HepG2 (cell line): Measurements from ENCODE around the gene PDIA2.

Source experiments
- CTCF ChIP-seq: sonication (generic); formaldehyde crosslinking; IDR thresholded peaks from 2 replicates; pipeline ENCODE4 v1.5.0; 2020; ENCODE audit warnings: mild to moderate bottlenecking, missing genetic modification reagents, moderate library complexity
- MEIS1 ChIP-seq: sonication (generic); formaldehyde crosslinking; IDR thresholded peaks from 2 replicates; pipeline ENCODE4 v1.9.0; 2021; ENCODE audit warnings: mild to moderate bottlenecking, missing genetic modification reagents, moderate library complexity, borderline replicate concordance
- SKIL ChIP-seq: sonication (generic); formaldehyde crosslinking; IDR thresholded peaks from 2 replicates; pipeline ENCODE4 v1.8.0; 2022; ENCODE audit warnings: missing genetic modification reagents, mild to moderate bottlenecking, moderate library complexity, borderline replicate concordance
- ZBTB4 ChIP-seq: sonication (generic); formaldehyde crosslinking; IDR thresholded peaks from 2 replicates; pipeline ENCODE4 v1.4.0; 2020; ENCODE audit warnings: missing genetic modification reagents, mild to moderate bottlenecking, borderline replicate concordance

GRCh38 chr16:306911-307370 is 24.0 kb downstream of the PDIA2 start:
- TF ChIP-seq CTCF (CRISPR knock-in tag): no peak
- no peak for TF ChIP-seq ZBTB4 (CRISPR knock-in tag)
- TF ChIP-seq SKIL: no peak
- TF ChIP-seq MEIS1 (CRISPR knock-in tag): no peak
